SK-N-MC (cell line): Measurements from ENCODE around the gene MAMLD1.

Source experiments
- DNase-seq: peaks from one replicate; pipeline ENCODE4 v3.0.0-alpha.2; 2011; ENCODE audit warnings: low read depth, low spot score
- H3K27ac ChIP-seq: fragments of 200-600 bp; sonication (generic); 2 replicates; pipeline ENCODE4 v1.5.1; 2016; ENCODE audit warnings: mixed run types
- H3K36me3 ChIP-seq: fragments of 200-600 bp; sonication (generic); 2 replicates; pipeline ENCODE4 v1.6.1; 2017; ENCODE audit warnings: antibody characterized with exemption, low read length, mixed read lengths; ENCODE audit not compliant: insufficient read depth
- H3K4me3 ChIP-seq: fragments of 200-600 bp; sonication (generic); 2 replicates; pipeline ENCODE4 v1.5.1; 2016
- H3K9ac ChIP-seq: fragments of 200-600 bp; sonication (generic); 2 replicates; pipeline ENCODE4 v1.8.0; 2017; ENCODE audit warnings: mixed run types, mixed read lengths; ENCODE audit not compliant: insufficient read length
- H3K9me3 ChIP-seq: fragments of 200-600 bp; sonication (generic); 2 replicates; pipeline ENCODE4 v1.6.1; 2017; ENCODE audit warnings: low read depth, mild to moderate bottlenecking, antibody characterized with exemption, low read length, moderate library complexity, mixed read lengths
- EZH2 ChIP-seq: fragments of 200-600 bp; sonication (generic); IDR thresholded peaks from one replicate; pipeline ENCODE4 v1.6.1; 2017; ENCODE audit warnings: antibody characterized with exemption
- FOXP2 ChIP-seq: optimal IDR thresholded peaks from 2 replicates; pipeline ENCODE3; 2011; ENCODE audit warnings: mild to moderate bottlenecking, moderate library complexity; ENCODE audit not compliant: insufficient read depth; ENCODE audit errors: extremely low read length, control extremely low read depth
- POLR2AphosphoS5 ChIP-seq: IDR thresholded peaks from 2 replicates; pipeline ENCODE4 v1.6.1; 2012; ENCODE audit warnings: mild to moderate bottlenecking, low read depth, low read length, borderline replicate concordance

Gene MAMLD1

GRCh38 chrX:150476164-150476699, 113.1 kb downstream of the MAMLD1 start:
- TF ChIP-seq FOXP2 (no peak), POLR2AphosphoS5 (no peak), EZH2 (no peak)
- no peaks in the 10 kb centered on the region for H3K36me3 ChIP-seq
- H3K9me3 ChIP-seq = no peaks in the 10 kb centered on the region
- H3K27ac ChIP-seq = no peak overlapping the region
- H3K9ac ChIP-seq = no peak overlapping the region
- H3K4me3 ChIP-seq = no peak overlapping the region
- DNase-seq = no peak

GRCh38 chrX:150477371-150477770, 114.3 kb downstream of the MAMLD1 start:
- Histone ChIP-seq H3K27ac (no peak overlapping the region), H3K36me3 (no peaks in the 10 kb centered on the region), H3K4me3 (no peak overlapping the region), H3K9ac (no peak overlapping the region), H3K9me3 (no peaks in the 10 kb centered on the region)
- TF ChIP-seq EZH2 = no peak
- no peak for TF ChIP-seq POLR2AphosphoS5
- TF ChIP-seq FOXP2 = no peak
- no peak for DNase-seq

GRCh38 chrX:150478496-150479492, 115.7 kb downstream of the MAMLD1 start:
- Histone ChIP-seq H3K36me3 (no peaks in the 10 kb centered on the region), H3K27ac (no peak overlapping the region), H3K9me3 (no peaks in the 10 kb centered on the region), H3K4me3 (no peak overlapping the region), H3K9ac (no peak overlapping the region)
- TF ChIP-seq EZH2 = no peak
- no peak for TF ChIP-seq FOXP2
- TF ChIP-seq POLR2AphosphoS5 = no peak
- no peak for DNase-seq

GRCh38 chrX:150482537-150483206, 119.6 kb downstream of the MAMLD1 start:
- H3K9ac ChIP-seq = no peak overlapping the region
- H3K27ac ChIP-seq = no peak overlapping the region
- no peaks in the 10 kb centered on the region for H3K9me3 ChIP-seq
- DNase-seq = no peak
- TF ChIP-seq POLR2AphosphoS5 (no peak), EZH2 (no peak), FOXP2 (no peak)
- no peaks in the 10 kb centered on the region for H3K36me3 ChIP-seq
- H3K4me3 ChIP-seq = no peak overlapping the region

- Histone ChIP-seq H3K4me3 (no peak overlapping the region), H3K36me3 (no peaks in the 10 kb centered on the region), H3K27ac (no peak overlapping the region), H3K9ac (no peak overlapping the region), H3K9me3 (no peaks in the 10 kb centered on the region)
- TF ChIP-seq FOXP2 = no peak
- TF ChIP-seq EZH2 = no peak
- no peak for TF ChIP-seq POLR2AphosphoS5
- no peak for DNase-seq
These were observed 120.4 kb downstream of the MAMLD1 start for GRCh38 chrX:150483356-150483985.

GRCh38 chrX:150486011-150486410, 122.9 kb downstream of the MAMLD1 start:
- Histone ChIP-seq H3K9ac (no peak overlapping the region), H3K9me3 (no peaks in the 10 kb centered on the region), H3K4me3 (no peak overlapping the region), H3K36me3 (no peaks in the 10 kb centered on the region), H3K27ac (no peak overlapping the region)
- no peak for TF ChIP-seq EZH2
- no peak for DNase-seq

GRCh38 chrX:150487369-150488094, 124.4 kb downstream of the MAMLD1 start:
- DNase-seq = no peak
- H3K9me3 ChIP-seq = no peaks in the 10 kb centered on the region

More at GRCh38 chrX:150487369-150488094, 124.4 kb downstream of the MAMLD1 start:
- Histone ChIP-seq H3K36me3 (no peaks in the 10 kb centered on the region), H3K27ac (no peak overlapping the region), H3K9ac (no peak overlapping the region), H3K4me3 (no peak overlapping the region)
- no peak for TF ChIP-seq EZH2
- TF ChIP-seq POLR2AphosphoS5 = no peak
- TF ChIP-seq FOXP2 = no peak
